CD14-positive monocyte (primary cell): ENCODE data around the gene FGFR2. TPM values are rescaled to one million over a fixed set of nuclear protein-coding genes. Genes with fewer than 3 reads are reported as not detected.

Experiments
- DNase-seq, 3 donors: peaks; one replicate each; pipeline ENCODE4 v3.0.0-alpha.2; 2011 to 2022
- H2AFZ ChIP-seq: 2 replicates; pipeline ENCODE4 v1.6.0; 2012; ENCODE audit warnings: mild to moderate bottlenecking, low read depth, low read length, inconsistent platforms; ENCODE audit not compliant: insufficient read depth, poor library complexity, severe bottlenecking
- H3K27ac ChIP-seq, 2 donors: 1 replicate in 1 of 2; 2 replicates in 1 of 2; pipeline ENCODE4 v1.5.1; 2012 to 2013; ENCODE audit warnings: low read length in 2 of 2, control low read depth in 1 of 2, inconsistent platforms in 1 of 2, low read depth in 1 of 2, mild to moderate bottlenecking in 1 of 2
- H3K27me3 ChIP-seq, 2 donors: one replicate each; pipeline versions ENCODE4 v1.6.0 to v1.6.1; 2011 to 2013; ENCODE audit warnings: low read length in 2 of 2; ENCODE audit not compliant: control insufficient read depth in 2 of 2, insufficient read depth in 2 of 2
- H3K36me3 ChIP-seq, 2 donors: replicated peaks in 1 of 2; 1 replicate in 1 of 2; 2 replicates in 1 of 2; pipeline versions ENCODE4 v1.5.1 to v1.6.1; 2012 to 2013; ENCODE audit warnings: low read length in 2 of 2, control low read depth in 1 of 2, inconsistent platforms in 1 of 2, mild to moderate bottlenecking in 1 of 2; ENCODE audit not compliant: insufficient read depth in 2 of 2, control insufficient read depth in 1 of 2
- H3K4me1 ChIP-seq, 2 donors: 1 replicate in 1 of 2; 2 replicates in 1 of 2; pipeline versions ENCODE4 v1.5.1 to v1.6.1; 2012 to 2013; ENCODE audit warnings: low read length in 2 of 2, control low read depth in 1 of 2, inconsistent platforms in 1 of 2, mild to moderate bottlenecking in 1 of 2, moderate library complexity in 1 of 2; ENCODE audit not compliant: insufficient read depth in 2 of 2, control insufficient read depth in 1 of 2
- H3K4me2 ChIP-seq: replicated peaks from 2 replicates; pipeline ENCODE3; 2012; ENCODE audit warnings: low read length, moderate library complexity, mild to moderate bottlenecking; ENCODE audit not compliant: poor library complexity, severe bottlenecking; ENCODE audit errors: extremely low read depth
- H3K4me3 ChIP-seq, 3 experiments: fragments of 200-600 bp in 1 of 3; sonication (generic) in 1 of 3; replicated peaks in 1 of 3; 1 replicate in 2 of 3; 2 replicates in 1 of 3; pipeline ENCODE4 v1.5.1; 2011 to 2013; ENCODE audit warnings: low read length in 3 of 3, mild to moderate bottlenecking in 3 of 3, control low read depth in 2 of 3, low read depth in 2 of 3, inconsistent platforms in 1 of 3, moderate library complexity in 1 of 3
- H3K79me2 ChIP-seq: 2 replicates; pipeline ENCODE4 v1.6.0; 2012; ENCODE audit warnings: mild to moderate bottlenecking, control low read depth, inconsistent platforms, low read length, moderate library complexity; ENCODE audit not compliant: insufficient read depth
- H3K9ac ChIP-seq: 2 replicates; pipeline ENCODE4 v1.6.0; 2017; ENCODE audit warnings: low read length, mild to moderate bottlenecking; ENCODE audit not compliant: insufficient read depth, poor library complexity, severe bottlenecking
- H3K9me3 ChIP-seq, 2 donors: replicated peaks in 1 of 2; 1 replicate in 1 of 2; 2 replicates in 1 of 2; pipeline versions ENCODE4 v1.5.1 to v1.6.1; 2012 to 2013; ENCODE audit warnings: low read length in 2 of 2, control low read depth in 1 of 2; ENCODE audit not compliant: control insufficient read depth in 1 of 2, insufficient read depth in 1 of 2
- H4K20me1 ChIP-seq: 2 replicates; pipeline ENCODE4 v1.6.0; 2012; ENCODE audit warnings: mild to moderate bottlenecking, low read length, control low read depth, moderate library complexity; ENCODE audit not compliant: insufficient read depth
- H3K27ac Mint-ChIP-seq, 7 donors: one replicate each; pipeline ENCODE4 v1.8.0; 2020; ENCODE audit warnings: mild to moderate bottlenecking in 7 of 7, mixed read lengths in 7 of 7, moderate library complexity in 6 of 7, inconsistent platforms in 2 of 7
- H3K27me3 Mint-ChIP-seq, 3 donors: one replicate each; pipeline ENCODE4 v1.8.0; 2021 to 2022; ENCODE audit warnings: low read depth in 3 of 3, mild to moderate bottlenecking in 3 of 3, mixed read lengths in 3 of 3, moderate library complexity in 3 of 3, inconsistent platforms in 1 of 3
- H3K36me3 Mint-ChIP-seq, 2 donors: one replicate each; pipeline ENCODE4 v1.8.0; 2020; ENCODE audit warnings: mixed read lengths in 2 of 2, inconsistent platforms in 1 of 2, mild to moderate bottlenecking in 1 of 2
- H3K4me1 Mint-ChIP-seq: one replicate; pipeline ENCODE4 v1.8.0; 2020; ENCODE audit warnings: mild to moderate bottlenecking, mixed read lengths
- H3K4me3 Mint-ChIP-seq, 2 donors: one replicate each; pipeline ENCODE4 v1.8.0; 2020; ENCODE audit warnings: mild to moderate bottlenecking in 2 of 2, mixed read lengths in 2 of 2, moderate library complexity in 1 of 2
- H3K9me3 Mint-ChIP-seq, 7 donors: one replicate each; pipeline ENCODE4 v1.8.0; 2020 to 2022; ENCODE audit warnings: mixed read lengths in 7 of 7, mild to moderate bottlenecking in 6 of 7, moderate library complexity in 6 of 7, inconsistent platforms in 2 of 7
- WGBS: methylation state at CpG from one replicate; pipeline ENCODE4 v1.1.5; 2013; ENCODE audit warnings: missing lambda C conversion rate; ENCODE audit not compliant: insufficient coverage; 5-methylcytosine and 5-hydroxymethylcytosine counted together
- intact Hi-C, 2 donors: fragments of 100-400 bp; cut with micrococcal nuclease; formaldehyde crosslinking; loops; one replicate each; pipeline versions ENCODE4 v1.15.0 to v1.15.1; 2023
- polyA plus RNA-seq, 3 donors: library from polyadenylated mRNA; depleted of rRNA in 1 of 3; unstranded in 2 of 3; stranded (reverse) in 1 of 3; fragments of 300-500 nt in 2 of 3; fragments of >200 nt in 1 of 3; fragmentation: Illumina TruSeq in 2 of 3; gene quantifications; 1 replicate in 2 of 3; 2 replicates in 1 of 3; pipeline ENCODE4 v1.2.3, GENCODE V29; 2012 to 2021
- TF ChIP-seq, protein P1 (sequence below): fragments of 200-600 bp; IDR thresholded peaks from one replicate; pipeline ENCODE4 v1.8.0; 2022; ENCODE audit warnings: antibody characterized with exemption, mild to moderate bottlenecking

The FGFR2 gene
- polyA plus RNA-seq, 3 donors, result not detected

- no peak overlapping the region for H3K9ac ChIP-seq
- Mint-ChIP-seq H3K27ac (no peak overlapping the region), H3K36me3 (no peaks in the 10 kb centered on the region), H3K27me3 (peaks cover 0 to 8% (median 1%) of the 10 kb centered on the region in 3 donors), H3K4me3 (no peak overlapping the region), H3K4me1 (no peaks in the 10 kb centered on the region), H3K9me3 (peaks cover 0 to 9% (median 3%) of the 10 kb centered on the region in 7 donors)
- DNase-seq, result no peak
- no peaks in the 10 kb centered on the region for H3K4me1 ChIP-seq
- H3K4me2 ChIP-seq, result no peak overlapping the region
- H3K27me3 ChIP-seq, result no peaks in the 10 kb centered on the region
- no peak overlapping the region for H2AFZ ChIP-seq
- 92% methylated on average over 10 of the region's 14 CpGs for WGBS
- TF ChIP-seq, protein P1, sequence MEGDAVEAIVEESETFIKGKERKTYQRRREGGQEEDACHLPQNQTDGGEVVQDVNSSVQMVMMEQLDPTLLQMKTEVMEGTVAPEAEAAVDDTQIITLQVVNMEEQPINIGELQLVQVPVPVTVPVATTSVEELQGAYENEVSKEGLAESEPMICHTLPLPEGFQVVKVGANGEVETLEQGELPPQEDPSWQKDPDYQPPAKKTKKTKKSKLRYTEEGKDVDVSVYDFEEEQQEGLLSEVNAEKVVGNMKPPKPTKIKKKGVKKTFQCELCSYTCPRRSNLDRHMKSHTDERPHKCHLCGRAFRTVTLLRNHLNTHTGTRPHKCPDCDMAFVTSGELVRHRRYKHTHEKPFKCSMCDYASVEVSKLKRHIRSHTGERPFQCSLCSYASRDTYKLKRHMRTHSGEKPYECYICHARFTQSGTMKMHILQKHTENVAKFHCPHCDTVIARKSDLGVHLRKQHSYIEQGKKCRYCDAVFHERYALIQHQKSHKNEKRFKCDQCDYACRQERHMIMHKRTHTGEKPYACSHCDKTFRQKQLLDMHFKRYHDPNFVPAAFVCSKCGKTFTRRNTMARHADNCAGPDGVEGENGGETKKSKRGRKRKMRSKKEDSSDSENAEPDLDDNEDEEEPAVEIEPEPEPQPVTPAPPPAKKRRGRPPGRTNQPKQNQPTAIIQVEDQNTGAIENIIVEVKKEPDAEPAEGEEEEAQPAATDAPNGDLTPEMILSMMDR, result no peak
- no peaks in the 10 kb centered on the region for H3K9me3 ChIP-seq
- intact Hi-C loops, result no loop called here
- no peak overlapping the region for H3K4me3 ChIP-seq
- H3K79me2 ChIP-seq, result no peaks in the 10 kb centered on the region
- H3K27ac ChIP-seq, result no peak overlapping the region
- no peaks in the 10 kb centered on the region for H3K36me3 ChIP-seq
- no peaks in the 10 kb centered on the region for H4K20me1 ChIP-seq
Observed at GRCh38 chr10:121465215-121465614, 133.0 kb downstream of the FGFR2 start.

GRCh38 chr10:121464517-121464916 is 133.7 kb downstream of the FGFR2 start:
- Mint-ChIP-seq H3K9me3 (peaks cover 0 to 9% (median 2%) of the 10 kb centered on the region in 7 donors), H3K27me3 (peaks cover 0 to 8% (median 1%) of the 10 kb centered on the region in 3 donors)
- intact Hi-C loops, result no loop called here

More at GRCh38 chr10:121464517-121464916, 133.7 kb downstream of the FGFR2 start:
- Histone ChIP-seq H3K36me3 (no peaks in the 10 kb centered on the region), H3K4me1 (no peaks in the 10 kb centered on the region), H3K4me2 (no peak overlapping the region), H3K27ac (no peak overlapping the region), H4K20me1 (no peaks in the 10 kb centered on the region), H3K79me2 (no peaks in the 10 kb centered on the region), H3K27me3 (no peaks in the 10 kb centered on the region), H3K9ac (no peak overlapping the region), H3K9me3 (no peaks in the 10 kb centered on the region), H3K4me3 (no peak overlapping the region), H2AFZ (no peak overlapping the region)
- Mint-ChIP-seq H3K4me3 (no peak overlapping the region), H3K36me3 (no peaks in the 10 kb centered on the region), H3K4me1 (no peaks in the 10 kb centered on the region), H3K27ac (no peak overlapping the region)
- WGBS, result no CpG with 5 or more reads among the region's 2 CpGs
- TF ChIP-seq, protein P1, result no peak
- no peak for DNase-seq
